ENCODE measurements around the gene CERCAM. TPM values are rescaled to one million over a fixed set of nuclear protein-coding genes. Genes with fewer than 3 reads are reported as not detected.
"Not testable (repeated sequence)": the region's sequence is repeated elsewhere in the genome, so short reads cannot be mapped to it uniquely, and the experiment has no call there.

Gene CERCAM
- total and polyA plus RNA-seq, 8 donors = 5.5 to 22.8 (median 12.5) TPM

DNA sequence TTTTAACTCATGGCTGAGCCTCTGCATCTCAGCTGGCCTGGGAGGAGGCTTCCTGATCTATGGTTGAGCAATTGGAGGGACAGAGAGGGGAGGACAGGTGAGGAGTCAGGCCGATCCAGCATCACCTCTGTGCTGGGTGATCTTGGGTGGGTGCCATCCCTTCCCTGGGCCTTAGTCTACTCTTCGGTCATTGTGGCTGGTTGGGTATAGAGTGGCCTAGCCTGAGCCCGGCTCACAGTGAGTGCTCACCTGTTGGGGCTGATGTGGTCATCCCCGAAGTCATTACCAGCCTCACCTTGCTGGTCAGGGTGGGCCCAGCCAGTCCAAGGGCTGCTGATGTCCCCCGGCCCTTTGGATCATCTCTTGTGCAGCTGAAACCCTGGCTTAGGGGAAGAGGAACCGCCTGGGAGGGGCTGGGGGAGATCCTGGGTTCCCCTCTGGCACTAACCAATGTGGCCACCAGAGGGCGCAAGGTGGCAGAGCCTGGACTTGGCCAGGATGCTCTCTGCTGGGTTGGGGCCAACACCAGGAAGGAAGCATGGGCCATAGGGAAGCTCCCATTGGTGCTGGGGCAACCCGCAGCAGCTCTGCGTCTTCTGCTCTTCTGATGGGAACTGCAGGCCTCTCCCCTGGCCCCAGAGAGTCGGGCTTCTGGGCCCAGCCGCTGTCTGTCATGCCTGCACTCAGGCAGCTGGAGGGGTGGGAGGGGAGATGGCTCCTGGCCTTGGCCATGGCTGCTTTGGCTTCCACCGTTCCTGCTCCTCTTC, 17.9 kb downstream of the CERCAM start:
- TF ChIP-seq POLR2AphosphoS5 (IDR thresholded peaks at IDR 0.05) = peak in 2 of 3 donors; percentile 30 to 86
- peak in 5 of 7 experiments; percentile 68 to 98 (median 91) for TF ChIP-seq CTCF (IDR thresholded peaks at IDR 0.05)
- no peak for TF ChIP-seq EP300 (IDR thresholded peaks at IDR 0.05)
- H3K27ac ChIP-seq = no peak overlapping the region
- no peaks in the 10 kb centered on the region for H3K9me3 ChIP-seq
- intact Hi-C loops (cut with DNase I; ENCODE audit: low total_unique reads) = no loop called here
- no peak overlapping the region for H3K4me3 ChIP-seq
- no peaks in the 10 kb centered on the region for H3K27me3 ChIP-seq
- peak; percentile 89 to 92 for DNase-seq
- peaks cover 0 to 9% (median 7%) of the 10 kb centered on the region in 4 donors for H3K4me1 ChIP-seq
- 34 to 42% (median 35%) methylated on average over 8 to 12 of the region's 12 CpGs for WGBS, 5 donors
- peaks cover 0 to 17% (median 3%) of the 10 kb centered on the region in 4 donors for H3K36me3 ChIP-seq

- Histone ChIP-seq H3K36me3 (peaks cover 0 to 11% (median 3%) of the 10 kb centered on the region in 4 donors), H3K27me3 (no peaks in the 10 kb centered on the region), H3K4me1 (peaks cover 0 to 9% (median 7%) of the 10 kb centered on the region in 4 donors), H3K9me3 (no peaks in the 10 kb centered on the region), H3K27ac (no peak overlapping the region), H3K4me3 (no peak overlapping the region)
- intact Hi-C loops (cut with DNase I; ENCODE audit: low total_unique reads) = no loop called here
- 86 to 89% (median 88%) methylated on average over 7 of the region's 7 CpGs for WGBS, 5 donors
- no peak for TF ChIP-seq POLR2AphosphoS5 (IDR thresholded peaks at IDR 0.05)
- no peak for TF ChIP-seq EP300 (IDR thresholded peaks at IDR 0.05)
- no peak for TF ChIP-seq CTCF (IDR thresholded peaks at IDR 0.05)
- TF ChIP-seq POLR2A (IDR thresholded peaks at IDR 0.05) = no peak
- no peak for DNase-seq
These were observed 18.6 kb downstream of the CERCAM start for GRCh38 chr9:128439273-128439672.

DNA sequence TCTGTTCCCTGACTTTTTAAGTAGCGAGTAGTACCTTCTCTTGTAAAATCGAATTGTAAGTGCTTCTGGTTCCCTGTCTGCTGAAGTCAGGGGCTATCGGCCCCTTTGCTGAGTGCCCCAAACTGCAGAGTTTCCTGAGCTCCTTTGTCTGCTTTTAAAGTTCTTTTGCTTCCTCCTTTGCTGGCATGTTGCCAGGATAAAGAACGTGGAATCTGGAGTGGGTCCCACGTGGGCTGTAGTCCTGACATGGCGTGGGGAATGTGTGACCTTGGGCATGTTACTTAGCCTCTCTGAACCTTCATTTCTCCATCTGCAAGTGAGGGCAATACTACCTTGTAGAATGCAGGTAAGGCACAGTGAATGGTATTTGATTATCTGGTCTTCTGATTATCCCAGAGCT, 21.5 kb downstream of the CERCAM start:
- H3K27ac ChIP-seq = no peak overlapping the region
- DNase-seq = no peak
- H3K27me3 ChIP-seq = no peaks in the 10 kb centered on the region
- TF ChIP-seq POLR2A (IDR thresholded peaks at IDR 0.05) (no peak), POLR2AphosphoS5 (IDR thresholded peaks at IDR 0.05) (no peak), EP300 (IDR thresholded peaks at IDR 0.05) (no peak), CTCF (IDR thresholded peaks at IDR 0.05) (no peak)
- H3K36me3 ChIP-seq = no peaks in the 10 kb centered on the region
- H3K9me3 ChIP-seq = no peaks in the 10 kb centered on the region
- 35 to 52% (median 44%) methylated on average over 6 of the region's 6 CpGs for WGBS, 5 donors
- H3K4me3 ChIP-seq = no peak overlapping the region
- intact Hi-C loops (cut with DNase I; ENCODE audit: low total_unique reads) = no loop called here
- peaks cover 0 to 9% (median 7%) of the 10 kb centered on the region in 4 donors for H3K4me1 ChIP-seq

DNA sequence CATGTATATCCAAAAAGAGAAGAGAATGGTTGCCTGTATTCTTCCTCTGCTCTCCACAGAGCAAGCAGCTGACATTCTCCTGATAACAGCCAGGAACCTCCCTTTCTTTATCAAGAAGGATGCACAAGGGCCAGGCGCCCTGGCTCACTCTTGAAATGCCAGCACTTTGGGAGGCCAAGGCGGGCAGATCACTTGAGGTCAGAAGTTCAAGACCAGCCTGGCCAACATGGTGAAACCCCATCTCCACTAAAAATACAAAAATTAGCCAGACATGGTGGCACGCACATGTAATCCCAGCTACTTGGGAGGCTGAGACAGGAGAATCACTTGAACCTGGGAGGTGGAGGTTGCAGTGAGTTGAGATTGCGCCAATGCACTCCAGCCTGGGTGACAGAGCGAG, 25.8 kb downstream of the CERCAM start:
- 93 to 95% (median 94%) methylated on average over 5 of the region's 5 CpGs for WGBS, 5 donors
- H3K4me3 ChIP-seq, H3K4me1 ChIP-seq: not testable (repeated sequence)

DNA sequence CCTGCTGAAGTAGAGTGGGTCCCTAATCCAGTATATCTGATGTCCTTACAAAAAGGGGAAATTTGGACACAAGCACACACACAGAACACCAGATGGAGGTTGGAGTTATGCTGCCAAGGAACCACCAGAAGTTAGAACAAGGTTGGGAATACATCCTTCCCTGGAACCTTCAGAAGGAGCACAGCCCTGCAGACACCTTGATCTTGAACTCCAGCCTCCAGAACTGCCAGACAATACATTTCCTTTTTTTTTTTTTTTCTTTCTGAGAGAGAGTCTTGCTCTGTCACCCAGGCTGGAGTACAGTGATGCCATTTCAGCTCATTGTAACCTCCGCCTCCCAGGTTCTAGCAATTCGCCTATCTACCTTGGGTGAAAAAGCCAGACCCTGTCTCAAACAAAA, 28.1 kb downstream of the CERCAM start:
- intact Hi-C loops (cut with DNase I; ENCODE audit: low total_unique reads) = no loop called here
- TF ChIP-seq EP300 (IDR thresholded peaks at IDR 0.05) (no peak), CTCF (IDR thresholded peaks at IDR 0.05) (no peak)
- Histone ChIP-seq H3K36me3 (no peaks in the 10 kb centered on the region), H3K9me3 (no peaks in the 10 kb centered on the region), H3K4me1 (no peaks in the 10 kb centered on the region), H3K27ac (no peak overlapping the region), H3K27me3 (peaks cover 0 to 15% (median 0%) of the 10 kb centered on the region in 3 donors), H3K4me3 (no peak overlapping the region)
- 95 to 100% (median 99%) methylated on average over 2 of the region's 2 CpGs for WGBS, 5 donors
- DNase-seq = no peak

More for the DNA sequence above, 25.8 kb downstream of the CERCAM start:
- H3K9me3 ChIP-seq; H3K36me3 ChIP-seq; H3K27ac ChIP-seq; intact Hi-C loops (cut with DNase I; ENCODE audit: low total_unique reads); H3K27me3 ChIP-seq; DNase-seq: not testable (repeated sequence)

Data from stomach (tissue), 9 donors.